ENCODE results near the gene LTBP3.
A peak's percentile ranks its signal among the peaks of the same experiment; 100 is the strongest.
"Not testable (repeated sequence)": the region's sequence is repeated elsewhere in the genome, so short reads cannot be mapped to it uniquely, and the experiment has no call there.

LTBP3 gene

GRCh38 chr11:65564879-65565559 lies 6.9 kb upstream of the LTBP3 start:
- not testable (repeated sequence) for H3K9me3 ChIP-seq (ENCODE audit: control insufficient read depth, low read depth, low read length); H3K4me3 ChIP-seq (ENCODE audit: low read length); H3K27ac ChIP-seq (ENCODE audit: low read length); H3K27me3 ChIP-seq (ENCODE audit: control insufficient read depth, insufficient read depth, low read length); H3K36me3 ChIP-seq (ENCODE audit: control insufficient read depth, low read depth, low read length); H3K9ac ChIP-seq (ENCODE audit: low read length)
- peaks cover 19% of the 10 kb centered on the region for H3K4me1 ChIP-seq (ENCODE audit: control insufficient read depth, low read depth, low read length)

GRCh38 chr11:65563601-65564000 lies 5.4 kb upstream of the LTBP3 start:
- H3K4me1 ChIP-seq (ENCODE audit: control insufficient read depth, low read depth, low read length), result peaks cover 20% of the 10 kb centered on the region
- peaks cover 19% of the 10 kb centered on the region for H3K27me3 ChIP-seq (ENCODE audit: control insufficient read depth, insufficient read depth, low read length)
- no peak overlapping the region for H3K9ac ChIP-seq (ENCODE audit: low read length)
- no peak overlapping the region for H3K4me3 ChIP-seq (ENCODE audit: low read length)
- H3K9me3 ChIP-seq (ENCODE audit: control insufficient read depth, low read depth, low read length), result no peaks in the 10 kb centered on the region
- H3K36me3 ChIP-seq (ENCODE audit: control insufficient read depth, low read depth, low read length), result no peaks in the 10 kb centered on the region
- no peak overlapping the region for H3K27ac ChIP-seq (ENCODE audit: low read length)

DNA sequence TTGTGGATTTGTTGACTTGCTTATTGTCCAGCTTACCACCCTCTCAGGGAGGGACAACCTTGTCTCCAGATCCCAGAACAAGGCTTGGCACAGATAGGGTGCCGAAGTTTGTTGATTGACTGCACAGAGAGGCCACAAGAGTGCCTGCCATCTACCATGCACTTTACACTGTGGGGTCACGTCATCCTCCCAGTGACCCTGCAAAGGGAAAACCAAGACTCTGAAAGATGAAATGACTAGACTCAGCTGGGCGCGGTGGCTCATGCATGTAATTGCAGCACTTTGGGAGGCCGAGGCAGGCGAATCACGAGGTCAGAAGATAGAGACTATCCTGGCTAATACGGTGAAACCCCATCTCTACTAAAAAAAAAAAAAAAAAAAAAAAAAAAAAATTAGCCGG lies 4.6 kb upstream of the LTBP3 start:
- peaks cover 19% of the 10 kb centered on the region for H3K27me3 ChIP-seq (ENCODE audit: control insufficient read depth, insufficient read depth, low read length)
- H3K27ac ChIP-seq (ENCODE audit: low read length), result no peak overlapping the region
- H3K36me3 ChIP-seq (ENCODE audit: control insufficient read depth, low read depth, low read length), result no peaks in the 10 kb centered on the region
- no peak overlapping the region for H3K9ac ChIP-seq (ENCODE audit: low read length)
- H3K4me3 ChIP-seq (ENCODE audit: low read length), result no peak overlapping the region
- H3K9me3 ChIP-seq (ENCODE audit: control insufficient read depth, low read depth, low read length), result no peaks in the 10 kb centered on the region
- peaks cover 20% of the 10 kb centered on the region for H3K4me1 ChIP-seq (ENCODE audit: control insufficient read depth, low read depth, low read length)

DNA sequence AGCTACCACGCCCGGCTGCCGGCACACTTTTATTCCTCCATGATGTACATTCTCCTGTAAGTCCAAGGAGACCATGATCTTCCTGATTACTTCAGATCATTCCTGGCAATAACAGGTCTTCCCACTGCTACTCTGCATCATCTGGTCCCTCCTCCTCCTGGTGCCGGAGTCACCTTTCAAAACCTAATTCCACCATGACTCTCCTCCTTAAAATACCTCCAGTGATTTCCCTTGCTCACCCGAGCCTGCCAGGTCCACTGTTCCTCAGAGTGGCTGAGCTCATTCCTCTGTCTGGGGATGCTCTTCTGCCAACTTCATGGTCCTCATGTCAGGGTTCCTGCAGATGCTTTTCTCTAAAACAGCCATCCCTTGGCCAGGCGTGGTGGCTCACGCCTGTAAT lies 3.9 kb upstream of the LTBP3 start:
- H3K4me3 ChIP-seq (ENCODE audit: low read length), result no peak overlapping the region
- no peaks in the 10 kb centered on the region for H3K36me3 ChIP-seq (ENCODE audit: control insufficient read depth, low read depth, low read length)
- no peak overlapping the region for H3K27ac ChIP-seq (ENCODE audit: low read length)
- no peak overlapping the region for H3K9ac ChIP-seq (ENCODE audit: low read length)
- no peaks in the 10 kb centered on the region for H3K9me3 ChIP-seq (ENCODE audit: control insufficient read depth, low read depth, low read length)
- H3K27me3 ChIP-seq (ENCODE audit: control insufficient read depth, insufficient read depth, low read length), result peaks cover 25% of the 10 kb centered on the region
- H3K4me1 ChIP-seq (ENCODE audit: control insufficient read depth, low read depth, low read length), result peaks cover 23% of the 10 kb centered on the region

- peaks cover 23% of the 10 kb centered on the region for H3K4me1 ChIP-seq (ENCODE audit: control insufficient read depth, low read depth, low read length)
- H3K9me3 ChIP-seq (ENCODE audit: control insufficient read depth, low read depth, low read length), result no peaks in the 10 kb centered on the region
- H3K27ac ChIP-seq (ENCODE audit: low read length), result no peak overlapping the region
- H3K36me3 ChIP-seq (ENCODE audit: control insufficient read depth, low read depth, low read length), result no peaks in the 10 kb centered on the region
- H3K27me3 ChIP-seq (ENCODE audit: control insufficient read depth, insufficient read depth, low read length), result peaks cover 36% of the 10 kb centered on the region
- no peak overlapping the region for H3K9ac ChIP-seq (ENCODE audit: low read length)
- no peak overlapping the region for H3K4me3 ChIP-seq (ENCODE audit: low read length)
Observed at GRCh38 chr11:65560555-65561418, 2.6 kb upstream of the LTBP3 start.

DNA sequence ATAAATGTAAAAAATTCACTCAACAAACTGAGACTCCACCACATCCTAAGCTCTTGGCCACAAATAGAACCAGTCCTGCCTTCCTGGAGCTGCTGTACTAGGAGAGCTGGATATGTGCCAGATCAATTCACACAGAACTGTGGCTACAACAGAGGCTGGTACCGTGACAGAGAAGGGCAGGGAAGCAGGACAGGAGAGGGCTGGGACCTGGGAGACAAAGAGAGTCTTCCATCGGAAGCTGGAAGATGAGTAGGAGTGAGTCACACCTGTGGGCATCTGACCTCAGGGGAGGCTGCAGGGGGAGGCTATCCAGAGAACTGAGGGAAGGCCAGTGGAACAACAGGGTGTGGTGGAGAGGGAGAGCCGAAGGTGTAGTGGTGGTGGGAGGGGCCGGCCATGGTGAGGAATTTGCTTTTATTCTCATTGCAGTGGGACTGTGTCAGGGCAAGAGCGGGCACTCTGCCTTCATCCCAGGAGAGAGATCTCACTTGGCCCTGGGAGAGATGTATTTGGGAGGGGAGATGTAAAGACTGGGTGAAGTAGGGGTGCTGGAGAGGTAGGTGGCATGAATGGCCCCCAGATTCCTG lies 1.9 kb upstream of the LTBP3 start:
- no peak overlapping the region for H3K9ac ChIP-seq (ENCODE audit: low read length)
- peaks cover 23% of the 10 kb centered on the region for H3K4me1 ChIP-seq (ENCODE audit: control insufficient read depth, low read depth, low read length)
- no peak overlapping the region for H3K4me3 ChIP-seq (ENCODE audit: low read length)
- no peaks in the 10 kb centered on the region for H3K36me3 ChIP-seq (ENCODE audit: control insufficient read depth, low read depth, low read length)
- no peaks in the 10 kb centered on the region for H3K9me3 ChIP-seq (ENCODE audit: control insufficient read depth, low read depth, low read length)
- peaks cover 41% of the 10 kb centered on the region for H3K27me3 ChIP-seq (ENCODE audit: control insufficient read depth, insufficient read depth, low read length)
- no peak overlapping the region for H3K27ac ChIP-seq (ENCODE audit: low read length)

GRCh38 chr11:65559535-65559934 lies 1.4 kb upstream of the LTBP3 start:
- Histone ChIP-seq H3K9me3 (ENCODE audit: control insufficient read depth, low read depth, low read length) (no peaks in the 10 kb centered on the region), H3K27me3 (ENCODE audit: control insufficient read depth, insufficient read depth, low read length) (peaks cover 46% of the 10 kb centered on the region), H3K36me3 (ENCODE audit: control insufficient read depth, low read depth, low read length) (no peaks in the 10 kb centered on the region), H3K9ac (ENCODE audit: low read length) (no peak overlapping the region), H3K27ac (ENCODE audit: low read length) (no peak overlapping the region), H3K4me3 (ENCODE audit: low read length) (no peak overlapping the region), H3K4me1 (ENCODE audit: control insufficient read depth, low read depth, low read length) (peaks cover 23% of the 10 kb centered on the region)

DNA sequence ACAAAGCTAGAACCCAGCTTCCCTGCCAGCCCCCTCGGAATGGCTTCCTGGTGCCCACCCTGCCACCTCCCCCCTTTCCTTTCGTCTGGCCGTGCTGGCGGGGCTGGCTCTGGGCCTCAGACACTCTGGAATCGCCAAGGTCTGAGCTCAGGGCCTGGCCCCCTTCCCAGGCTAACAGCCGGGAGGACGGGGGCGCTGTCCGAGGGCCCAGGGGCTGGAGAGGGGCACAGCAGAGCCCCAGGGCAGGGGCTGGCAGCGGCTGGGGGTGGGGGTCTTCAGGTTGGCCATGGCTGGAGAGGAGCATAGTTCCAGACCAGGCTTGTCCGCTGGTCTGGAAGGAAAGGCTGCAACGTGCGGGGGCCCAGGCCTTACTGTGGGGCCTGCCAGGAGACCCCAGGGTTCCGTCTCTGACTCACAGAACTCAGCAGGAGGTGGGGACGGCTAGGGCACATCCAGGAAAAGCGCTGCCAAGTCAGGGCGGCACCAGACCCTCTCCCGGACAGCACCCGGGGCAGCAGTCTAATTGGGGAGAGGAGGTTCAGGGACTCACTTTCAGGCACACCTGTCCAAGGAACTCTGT lies 861 bp upstream of the LTBP3 start:
- no peaks in the 10 kb centered on the region for H3K36me3 ChIP-seq (ENCODE audit: control insufficient read depth, low read depth, low read length)
- H3K27ac ChIP-seq (ENCODE audit: low read length), result no peak overlapping the region
- H3K4me3 ChIP-seq (ENCODE audit: low read length), result peak overlapping the region; percentile 55
- no peaks in the 10 kb centered on the region for H3K9me3 ChIP-seq (ENCODE audit: control insufficient read depth, low read depth, low read length)
- no peak overlapping the region for H3K9ac ChIP-seq (ENCODE audit: low read length)
- H3K4me1 ChIP-seq (ENCODE audit: control insufficient read depth, low read depth, low read length), result peaks cover 23% of the 10 kb centered on the region
- H3K27me3 ChIP-seq (ENCODE audit: control insufficient read depth, insufficient read depth, low read length), result peaks cover 51% of the 10 kb centered on the region

DNA sequence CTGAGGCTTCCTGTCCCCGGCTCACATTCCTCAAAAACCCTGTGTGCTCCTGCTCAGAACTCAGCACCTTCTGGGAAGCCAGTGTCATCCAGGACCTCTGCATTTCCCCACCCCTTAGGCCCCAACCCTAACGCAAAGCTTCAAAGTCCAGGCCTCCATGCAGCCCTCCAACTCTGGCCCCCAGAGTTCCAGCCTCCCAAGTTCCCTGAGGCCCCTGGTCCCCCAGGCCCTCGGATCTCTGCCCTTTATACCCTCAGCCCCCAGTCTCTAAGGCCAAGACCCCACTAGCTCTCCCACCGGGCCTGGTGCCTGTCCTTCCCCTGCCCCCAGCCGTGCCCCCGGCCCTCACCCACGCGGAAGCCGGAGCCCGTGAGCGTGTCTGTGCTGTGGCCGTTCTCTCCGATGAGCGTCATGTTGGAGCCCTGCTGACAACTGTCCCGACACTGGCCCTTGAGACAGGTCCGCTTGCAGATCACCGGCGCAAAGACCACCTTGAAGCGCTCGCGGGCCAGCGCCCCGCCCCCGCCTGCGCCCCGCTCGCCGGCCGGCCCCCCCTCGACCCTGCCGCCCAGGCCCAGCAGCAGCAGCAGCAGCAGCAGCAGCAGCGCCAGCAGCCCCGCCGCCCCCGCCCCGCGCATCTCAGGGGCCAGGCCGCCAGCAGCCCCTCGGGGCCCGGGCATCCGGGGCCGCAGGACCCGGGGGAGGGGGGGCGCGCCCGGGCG lies 718 bp downstream of the LTBP3 start:
- Histone ChIP-seq H3K27me3 (ENCODE audit: control insufficient read depth, insufficient read depth, low read length) (peaks cover 56% of the 10 kb centered on the region), H3K4me1 (ENCODE audit: control insufficient read depth, low read depth, low read length) (peaks cover 23% of the 10 kb centered on the region), H3K9me3 (ENCODE audit: control insufficient read depth, low read depth, low read length) (no peaks in the 10 kb centered on the region), H3K4me3 (ENCODE audit: low read length) (peak overlapping the region; percentile 55), H3K36me3 (ENCODE audit: control insufficient read depth, low read depth, low read length) (no peaks in the 10 kb centered on the region), H3K27ac (ENCODE audit: low read length) (no peak overlapping the region), H3K9ac (ENCODE audit: low read length) (no peak overlapping the region)

DNA sequence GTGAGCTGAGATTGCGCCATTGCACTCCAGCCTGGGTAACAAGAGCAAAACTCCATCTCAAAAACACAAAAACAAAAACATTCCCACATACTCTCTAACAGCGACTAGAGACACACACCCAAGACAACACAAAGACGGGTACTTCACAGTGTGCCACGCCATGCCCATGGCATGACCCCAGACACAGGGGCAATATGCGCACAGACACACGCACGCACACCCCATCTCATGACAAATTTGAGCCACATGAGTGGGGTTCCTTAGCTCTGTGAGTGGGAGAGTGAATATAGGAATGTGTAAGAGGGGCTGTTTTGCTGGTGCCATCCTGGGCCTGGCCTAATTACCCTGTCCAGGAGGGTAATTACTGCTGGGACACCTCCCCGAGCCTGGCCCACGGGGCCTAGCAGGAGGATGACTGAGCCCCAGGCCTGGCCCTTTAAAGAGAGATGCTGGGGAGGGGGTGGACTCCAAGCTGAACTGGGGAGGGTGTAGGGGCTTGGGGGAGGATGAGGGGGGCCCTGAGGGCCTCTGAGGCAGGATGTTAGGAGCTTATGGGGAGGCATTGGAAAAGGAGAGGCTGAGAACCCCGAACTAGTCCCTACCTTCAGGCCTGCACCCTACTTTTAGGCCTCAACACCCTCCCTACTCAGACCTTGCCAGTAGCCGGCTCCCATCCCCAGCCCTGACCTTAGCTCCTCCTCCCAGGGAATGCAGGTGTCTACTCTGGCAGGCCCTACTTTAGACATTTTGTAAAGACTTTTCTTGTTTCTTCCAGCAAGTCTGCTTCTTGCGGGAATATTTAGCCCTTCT lies 1.5 kb downstream of the LTBP3 start:
- peaks cover 64% of the 10 kb centered on the region for H3K27me3 ChIP-seq (ENCODE audit: control insufficient read depth, insufficient read depth, low read length)
- H3K4me1 ChIP-seq (ENCODE audit: control insufficient read depth, low read depth, low read length), result peaks cover 23% of the 10 kb centered on the region
- H3K9me3 ChIP-seq (ENCODE audit: control insufficient read depth, low read depth, low read length), result no peaks in the 10 kb centered on the region
- no peak overlapping the region for H3K9ac ChIP-seq (ENCODE audit: low read length)
- no peak overlapping the region for H3K4me3 ChIP-seq (ENCODE audit: low read length)
- H3K27ac ChIP-seq (ENCODE audit: low read length), result no peak overlapping the region
- no peaks in the 10 kb centered on the region for H3K36me3 ChIP-seq (ENCODE audit: control insufficient read depth, low read depth, low read length)

Measured in iPS-18a (cell line).